ENCODE measurements around the gene ICAM2. TPM values are rescaled to one million over a fixed set of nuclear protein-coding genes. Genes with fewer than 3 reads are reported as not detected.
"Not testable (repeated sequence)": the region's sequence is repeated elsewhere in the genome, so short reads cannot be mapped to it uniquely, and the experiment has no call there.

ICAM2 gene
- total RNA-seq, 1 experiment from 2014 or later: 2.0 TPM

DNA sequence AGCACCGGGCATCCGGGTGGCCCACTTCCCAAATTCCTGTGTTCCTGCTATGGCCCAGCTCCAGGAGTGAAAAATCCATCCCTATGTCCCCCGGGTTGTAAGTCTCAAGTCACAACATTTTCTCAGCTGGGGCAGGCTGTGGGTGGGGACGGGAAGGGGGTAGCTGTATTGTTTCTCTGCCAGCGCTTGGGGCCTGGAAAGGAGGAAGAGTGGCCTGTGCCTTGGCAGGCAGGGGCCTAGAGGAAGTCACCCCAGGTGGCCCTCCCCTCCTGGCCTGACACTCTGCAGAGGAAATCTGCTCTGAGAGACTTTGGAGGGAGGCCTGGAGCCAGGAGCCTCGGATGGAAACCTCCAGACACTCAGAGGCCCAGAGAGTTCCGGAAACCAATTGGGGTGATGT is 37.1 kb downstream of the ICAM2 start:
- Mint-ChIP-seq H3K27ac (ENCODE audit: unreplicated experiment) (no peak overlapping the region), H3K4me1 (ENCODE audit: low read depth, unreplicated experiment) (no peaks in the 10 kb centered on the region), H3K4me3 (ENCODE audit: unreplicated experiment) (no peak overlapping the region), H3K27me3 (ENCODE audit: insufficient read depth, unreplicated experiment) (no peaks in the 10 kb centered on the region), H3K9me3 (ENCODE audit: unreplicated experiment) (no peaks in the 10 kb centered on the region), H3K36me3 (ENCODE audit: insufficient read depth, unreplicated experiment) (no peaks in the 10 kb centered on the region)
- ChIA-PET POLR2A (no interaction called here), CTCF (interaction anchor here (0.8 kb wide), 1 partner anchor 12 kb away, joined by 3 read pairs; no protein-coding TSS in a partner anchor)
- no TSS peak for BruUV-seq (replicated peaks)
- intact Hi-C loops (cut with micrococcal nuclease; ENCODE audit: unreplicated experiment): no loop called here
- peaks cover 9% of the 10 kb centered on the region; the same call in 1 of the 2 replicates for H3K4me1 ChIP-seq
- H3K9me3 ChIP-seq: peaks cover 5% of the 10 kb centered on the region; the same call in 1 of the 2 replicates
- DNase-seq: no peak
- no peaks in the 10 kb centered on the region for H3K27me3 ChIP-seq (replicated peaks; ENCODE audit: control insufficient read depth, insufficient read depth, low read length)
- no peak overlapping the region for H3K4me3 ChIP-seq (ENCODE audit: low read depth, low read length)
- TF ChIP-seq, protein P1, sequence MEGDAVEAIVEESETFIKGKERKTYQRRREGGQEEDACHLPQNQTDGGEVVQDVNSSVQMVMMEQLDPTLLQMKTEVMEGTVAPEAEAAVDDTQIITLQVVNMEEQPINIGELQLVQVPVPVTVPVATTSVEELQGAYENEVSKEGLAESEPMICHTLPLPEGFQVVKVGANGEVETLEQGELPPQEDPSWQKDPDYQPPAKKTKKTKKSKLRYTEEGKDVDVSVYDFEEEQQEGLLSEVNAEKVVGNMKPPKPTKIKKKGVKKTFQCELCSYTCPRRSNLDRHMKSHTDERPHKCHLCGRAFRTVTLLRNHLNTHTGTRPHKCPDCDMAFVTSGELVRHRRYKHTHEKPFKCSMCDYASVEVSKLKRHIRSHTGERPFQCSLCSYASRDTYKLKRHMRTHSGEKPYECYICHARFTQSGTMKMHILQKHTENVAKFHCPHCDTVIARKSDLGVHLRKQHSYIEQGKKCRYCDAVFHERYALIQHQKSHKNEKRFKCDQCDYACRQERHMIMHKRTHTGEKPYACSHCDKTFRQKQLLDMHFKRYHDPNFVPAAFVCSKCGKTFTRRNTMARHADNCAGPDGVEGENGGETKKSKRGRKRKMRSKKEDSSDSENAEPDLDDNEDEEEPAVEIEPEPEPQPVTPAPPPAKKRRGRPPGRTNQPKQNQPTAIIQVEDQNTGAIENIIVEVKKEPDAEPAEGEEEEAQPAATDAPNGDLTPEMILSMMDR (IDR thresholded peaks at IDR 0.05; ENCODE audit: insufficient read depth in 1 of 2, low read depth in 1 of 2, low read length in 1 of 2, severe bottlenecking in 1 of 2, unreplicated experiment in 1 of 2): no peak
- no peaks in the 10 kb centered on the region for H3K36me3 ChIP-seq (ENCODE audit: control insufficient read depth, insufficient read depth, low read length)

DNA sequence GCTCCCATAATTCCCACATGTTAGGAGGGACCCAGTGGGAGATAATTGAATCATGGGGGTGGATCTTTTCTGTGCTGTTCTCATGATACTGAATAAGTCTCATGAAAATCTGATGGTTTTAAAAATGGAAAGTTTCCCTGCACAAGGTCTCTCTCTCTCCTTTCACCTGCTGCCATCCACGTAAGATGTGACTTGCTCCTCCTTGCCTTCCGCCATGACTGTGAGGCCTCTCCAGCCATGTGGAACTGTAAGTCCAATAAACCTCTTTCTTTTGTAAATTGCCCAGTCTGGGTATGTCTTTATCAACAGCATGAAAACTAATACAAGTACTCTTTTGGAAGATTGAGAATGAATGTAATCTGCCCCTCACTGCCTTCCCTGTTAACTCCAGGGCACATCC is 37.8 kb downstream of the ICAM2 start:
- ChIA-PET POLR2A (interaction anchor here (0.5 kb wide), 1 partner anchor 1067 kb away, joined by 3 read pairs; no protein-coding TSS in a partner anchor), CTCF (interaction anchor here (0.8 kb wide), 1 partner anchor 12 kb away, joined by 3 read pairs; no protein-coding TSS in a partner anchor)
- H3K4me3 Mint-ChIP-seq (ENCODE audit: unreplicated experiment); H3K27ac Mint-ChIP-seq (ENCODE audit: unreplicated experiment); H3K4me3 ChIP-seq (ENCODE audit: low read depth, low read length); H3K4me1 ChIP-seq; H3K9me3 Mint-ChIP-seq (ENCODE audit: unreplicated experiment); H3K9me3 ChIP-seq; H3K27me3 Mint-ChIP-seq (ENCODE audit: insufficient read depth, unreplicated experiment); H3K27me3 ChIP-seq (replicated peaks; ENCODE audit: control insufficient read depth, insufficient read depth, low read length); H3K36me3 Mint-ChIP-seq (ENCODE audit: insufficient read depth, unreplicated experiment); intact Hi-C loops (cut with micrococcal nuclease; ENCODE audit: unreplicated experiment); DNase-seq; H3K36me3 ChIP-seq (ENCODE audit: control insufficient read depth, insufficient read depth, low read length); BruUV-seq (replicated peaks); H3K4me1 Mint-ChIP-seq (ENCODE audit: low read depth, unreplicated experiment): not testable (repeated sequence)

DNA sequence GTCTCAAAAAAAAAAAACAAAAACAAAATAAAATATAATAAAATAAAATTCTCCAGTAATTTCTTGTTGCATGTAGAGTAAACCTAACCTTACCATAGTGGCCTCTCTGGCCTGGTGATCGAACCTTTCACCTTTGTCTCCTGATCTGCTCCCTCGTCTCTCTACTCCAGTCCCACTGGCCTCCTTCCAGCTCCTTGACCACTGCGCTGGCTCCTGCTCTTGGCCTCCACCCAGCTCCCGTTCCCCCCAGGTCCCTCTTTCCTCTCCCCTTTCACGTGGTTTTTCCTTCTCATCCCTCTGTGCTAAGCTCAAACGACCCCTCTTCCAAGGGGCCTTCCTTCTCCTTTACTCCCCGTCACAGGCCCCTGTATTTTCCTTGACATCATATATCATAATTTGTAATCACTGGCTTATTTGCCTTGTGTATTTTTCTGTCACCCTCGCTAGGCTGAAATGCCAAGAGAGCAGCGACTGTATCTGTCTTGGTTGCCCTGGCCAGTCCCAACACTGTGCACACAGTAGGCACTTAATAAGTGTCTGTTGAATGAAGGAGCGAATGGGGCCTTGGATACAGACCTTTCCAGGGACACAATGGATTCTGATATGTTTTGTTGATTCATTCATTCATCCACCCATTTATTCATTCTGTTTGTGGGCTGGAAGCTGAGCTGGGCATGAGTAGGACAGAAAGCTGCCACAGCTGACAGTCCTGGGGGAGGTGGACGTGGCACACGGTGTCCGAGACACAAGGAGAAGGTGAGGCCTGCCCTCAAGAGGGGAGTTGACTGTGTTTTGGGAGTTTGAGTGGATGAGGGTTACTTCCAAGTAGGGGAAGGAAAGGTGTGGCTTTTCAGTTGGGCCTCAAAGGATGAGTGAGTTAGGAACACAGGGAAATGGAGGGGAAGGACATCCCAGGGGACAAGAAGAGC is 41.9 kb downstream of the ICAM2 start:
- DNase-seq: no peak
- H3K27me3 Mint-ChIP-seq (ENCODE audit: insufficient read depth, unreplicated experiment): peaks cover 18% of the 10 kb centered on the region
- no peak overlapping the region for H3K4me3 Mint-ChIP-seq (ENCODE audit: unreplicated experiment)
- no peaks in the 10 kb centered on the region for H3K27me3 ChIP-seq (replicated peaks; ENCODE audit: control insufficient read depth, insufficient read depth, low read length)
- ChIA-PET CTCF (interaction anchor here (0.6 kb wide), 1 partner anchor 16 kb away, joined by 3 read pairs; no protein-coding TSS in a partner anchor), POLR2A (no interaction called here)
- intact Hi-C loops (cut with micrococcal nuclease; ENCODE audit: unreplicated experiment): no loop called here
- BruUV-seq (replicated peaks): no TSS peak
- H3K36me3 ChIP-seq (ENCODE audit: control insufficient read depth, insufficient read depth, low read length): no peaks in the 10 kb centered on the region
- no peak overlapping the region for H3K27ac Mint-ChIP-seq (ENCODE audit: unreplicated experiment)
- no peaks in the 10 kb centered on the region for H3K4me1 Mint-ChIP-seq (ENCODE audit: low read depth, unreplicated experiment)
- H3K9me3 Mint-ChIP-seq (ENCODE audit: unreplicated experiment): no peaks in the 10 kb centered on the region
- H3K4me1 ChIP-seq: no peaks in the 10 kb centered on the region
- H3K9me3 ChIP-seq: peaks cover 7% of the 10 kb centered on the region; the same call in 1 of the 2 replicates
- TF ChIP-seq, protein P1 (IDR thresholded peaks at IDR 0.05; ENCODE audit: insufficient read depth in 1 of 2, low read depth in 1 of 2, low read length in 1 of 2, severe bottlenecking in 1 of 2, unreplicated experiment in 1 of 2): no peak
- H3K36me3 Mint-ChIP-seq (ENCODE audit: insufficient read depth, unreplicated experiment): no peaks in the 10 kb centered on the region
- no peak overlapping the region for H3K4me3 ChIP-seq (ENCODE audit: low read depth, low read length)
